ENCODE results near the gene LAMA1. TPM values are rescaled to one million over a fixed set of nuclear protein-coding genes. Genes with fewer than 3 reads are reported as not detected.

LAMA1 gene
- total RNA-seq, 2 experiments from 2014 or later = not detected

GRCh38 chr18:7020995-7021777 lies 96.4 kb downstream of the LAMA1 start:
- ATAC-seq (ENCODE audit: low read depth) (no peak), DNase-seq (no peak)
- Mint-ChIP-seq H3K36me3 (no peaks in the 10 kb centered on the region), H3K27ac (no peak overlapping the region), H3K4me3 (no peak overlapping the region), H3K4me1 (no peaks in the 10 kb centered on the region), H3K9me3 (no peaks in the 10 kb centered on the region), H3K27me3 (no peaks in the 10 kb centered on the region)
- POLR2A ChIA-PET = no interaction called here

- DNase-seq = no peak
- no peak for ATAC-seq (ENCODE audit: low read depth)
- Mint-ChIP-seq H3K4me1 (no peaks in the 10 kb centered on the region), H3K27ac (no peak overlapping the region), H3K36me3 (no peaks in the 10 kb centered on the region), H3K9me3 (no peaks in the 10 kb centered on the region), H3K27me3 (no peaks in the 10 kb centered on the region), H3K4me3 (no peak overlapping the region)
- POLR2A ChIA-PET = no interaction called here
Observed at GRCh38 chr18:7017013-7017412, 100.6 kb downstream of the LAMA1 start.

GRCh38 chr18:7011142-7011541 lies 106.5 kb downstream of the LAMA1 start:
- Mint-ChIP-seq H3K4me3 (no peak overlapping the region), H3K36me3 (no peaks in the 10 kb centered on the region), H3K4me1 (no peaks in the 10 kb centered on the region), H3K27me3 (peaks cover 3% of the 10 kb centered on the region), H3K9me3 (no peaks in the 10 kb centered on the region), H3K27ac (no peak overlapping the region)
- POLR2A ChIA-PET = no interaction called here
- ATAC-seq (ENCODE audit: low read depth) (no peak), DNase-seq (no peak)

GRCh38 chr18:7004009-7004408 lies 113.6 kb downstream of the LAMA1 start:
- ATAC-seq (ENCODE audit: low read depth) = no peak
- H3K27ac Mint-ChIP-seq = no peak overlapping the region
- DNase-seq = no peak
- no peak overlapping the region for H3K4me3 Mint-ChIP-seq
- no peaks in the 10 kb centered on the region for H3K9me3 Mint-ChIP-seq
- POLR2A ChIA-PET = no interaction called here
- no peaks in the 10 kb centered on the region for H3K27me3 Mint-ChIP-seq
- no peaks in the 10 kb centered on the region for H3K4me1 Mint-ChIP-seq
- no peaks in the 10 kb centered on the region for H3K36me3 Mint-ChIP-seq

DNA sequence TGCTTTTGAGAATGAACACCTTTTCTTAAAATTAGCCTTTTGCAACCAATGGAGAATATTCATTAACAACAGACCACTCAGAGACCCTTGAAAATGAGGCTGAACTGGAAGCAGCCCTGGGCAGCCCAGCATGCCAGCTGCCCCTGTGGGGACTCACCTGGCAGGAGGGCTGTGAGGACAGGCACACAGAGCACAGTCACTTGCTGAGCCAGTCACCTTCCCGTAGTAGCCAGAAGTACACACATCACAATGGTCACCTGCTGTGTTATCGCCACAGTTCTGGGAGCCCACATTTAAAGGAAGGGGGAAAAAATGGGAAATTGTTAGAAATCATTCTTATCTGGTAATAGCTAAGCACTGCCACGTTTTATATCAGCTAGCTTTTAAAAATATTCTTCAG lies 115.5 kb downstream of the LAMA1 start:
- Mint-ChIP-seq H3K27ac (no peak overlapping the region), H3K36me3 (no peaks in the 10 kb centered on the region), H3K4me1 (no peaks in the 10 kb centered on the region), H3K27me3 (no peaks in the 10 kb centered on the region), H3K9me3 (no peaks in the 10 kb centered on the region), H3K4me3 (no peak overlapping the region)
- POLR2A ChIA-PET = no interaction called here
- DNase-seq (no peak), ATAC-seq (ENCODE audit: low read depth) (no peak)

DNA sequence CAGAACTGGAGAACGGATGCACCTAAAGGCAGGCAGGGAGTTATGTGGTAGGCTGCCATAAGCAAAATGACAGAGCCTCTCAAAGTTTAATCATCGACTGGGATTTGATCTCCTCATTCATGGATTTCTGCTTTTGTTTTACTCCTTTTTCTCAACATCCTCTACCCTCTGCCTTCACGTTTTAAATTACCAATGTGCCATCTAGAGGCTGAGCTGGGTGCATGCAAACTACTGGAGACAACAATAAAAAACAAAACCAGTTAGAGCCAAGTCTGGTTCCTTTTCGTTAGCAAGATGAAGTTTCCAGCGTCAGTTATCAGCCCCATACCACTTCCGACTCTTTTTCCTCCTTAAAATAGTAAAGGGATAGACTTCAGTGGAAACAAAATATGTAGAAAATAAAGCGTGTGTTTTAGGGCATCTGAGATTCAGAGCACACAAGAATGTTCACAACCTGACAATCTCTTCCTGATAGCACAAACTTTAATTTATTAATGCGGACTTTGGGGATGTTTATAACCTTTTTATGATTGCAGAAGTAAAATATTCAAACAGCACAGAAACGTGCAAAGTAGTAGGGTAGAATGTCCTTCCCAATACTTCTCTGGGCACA lies 117.0 kb downstream of the LAMA1 start:
- no peak overlapping the region for H3K4me3 Mint-ChIP-seq
- ATAC-seq (ENCODE audit: low read depth) (no peak), DNase-seq (no peak)
- H3K27me3 Mint-ChIP-seq = no peaks in the 10 kb centered on the region
- H3K36me3 Mint-ChIP-seq = no peaks in the 10 kb centered on the region
- POLR2A ChIA-PET = no interaction called here
- H3K4me1 Mint-ChIP-seq = no peaks in the 10 kb centered on the region
- no peak overlapping the region for H3K27ac Mint-ChIP-seq
- H3K9me3 Mint-ChIP-seq = no peaks in the 10 kb centered on the region

GRCh38 chr18:6997808-6998207 lies 119.8 kb downstream of the LAMA1 start:
- H3K9me3 Mint-ChIP-seq = no peaks in the 10 kb centered on the region
- no peak overlapping the region for H3K27ac Mint-ChIP-seq
- POLR2A ChIA-PET = no interaction called here
- no peaks in the 10 kb centered on the region for H3K36me3 Mint-ChIP-seq
- no peak for DNase-seq
- H3K27me3 Mint-ChIP-seq = peaks cover 2% of the 10 kb centered on the region
- no peak overlapping the region for H3K4me3 Mint-ChIP-seq
- ATAC-seq (ENCODE audit: low read depth) = no peak
- no peaks in the 10 kb centered on the region for H3K4me1 Mint-ChIP-seq

GRCh38 chr18:6994771-6995430 lies 122.7 kb downstream of the LAMA1 start:
- Mint-ChIP-seq H3K27ac (no peak overlapping the region), H3K36me3 (no peaks in the 10 kb centered on the region), H3K4me3 (no peak overlapping the region), H3K27me3 (peaks cover 2% of the 10 kb centered on the region), H3K9me3 (no peaks in the 10 kb centered on the region), H3K4me1 (no peaks in the 10 kb centered on the region)
- POLR2A ChIA-PET = no interaction called here
- no peak for DNase-seq
- no peak for ATAC-seq (ENCODE audit: low read depth)

DNA sequence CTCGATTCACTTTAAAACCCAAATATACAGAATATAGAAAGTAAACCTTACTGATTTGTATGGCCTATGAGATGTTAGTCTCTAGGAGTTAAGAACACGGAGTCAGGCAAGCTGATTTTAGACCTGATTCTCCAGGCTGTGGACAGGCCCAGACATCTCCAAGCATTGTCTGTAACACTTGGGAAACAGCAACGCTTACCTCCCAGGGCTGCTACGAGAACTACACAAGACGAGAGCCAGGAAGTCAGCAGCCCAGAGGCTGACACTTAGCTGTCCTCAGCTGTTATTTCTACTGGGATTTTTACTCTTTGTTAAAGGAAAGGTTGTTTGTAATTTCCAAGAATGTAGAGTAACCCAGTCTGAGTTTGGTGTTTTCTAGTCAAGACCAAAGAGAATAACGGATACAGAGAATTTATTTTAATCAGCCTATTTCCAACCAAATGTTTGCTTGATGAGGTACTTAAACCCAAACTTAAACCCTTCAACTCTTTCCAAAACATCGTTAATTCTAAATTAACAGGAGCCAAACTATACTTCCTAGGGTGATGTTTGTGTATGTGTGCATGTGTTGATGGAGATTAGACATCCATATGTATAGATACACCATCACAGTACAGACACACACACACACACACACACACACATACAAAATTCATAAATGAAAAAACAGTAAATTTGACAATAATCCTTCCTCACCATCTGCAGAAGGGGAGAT lies 123.4 kb downstream of the LAMA1 start:
- Mint-ChIP-seq H3K4me1 (no peaks in the 10 kb centered on the region), H3K27ac (no peak overlapping the region), H3K9me3 (no peaks in the 10 kb centered on the region), H3K36me3 (no peaks in the 10 kb centered on the region), H3K4me3 (no peak overlapping the region), H3K27me3 (peaks cover 2% of the 10 kb centered on the region)
- no peak for ATAC-seq (ENCODE audit: low read depth)
- POLR2A ChIA-PET = no interaction called here
- DNase-seq = no peak

DNA sequence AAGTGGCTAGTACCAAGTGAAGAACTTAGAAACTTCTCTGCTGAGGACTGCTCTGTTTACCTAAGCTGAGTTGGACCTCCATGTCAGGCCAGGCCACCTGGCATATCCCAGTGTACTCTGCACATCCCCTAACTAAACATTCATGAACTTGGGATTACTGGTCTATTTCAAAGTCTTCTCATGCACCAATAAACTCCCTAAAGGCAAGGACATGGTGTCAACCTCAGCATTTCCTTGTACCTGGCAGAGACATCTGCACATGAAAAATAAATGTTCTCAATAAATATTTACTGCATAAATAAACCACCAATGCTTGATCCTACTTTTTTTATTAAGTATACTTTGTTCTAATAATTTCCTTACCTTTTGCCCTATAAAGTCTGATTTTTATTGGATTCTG lies 124.8 kb downstream of the LAMA1 start:
- Mint-ChIP-seq H3K36me3 (no peaks in the 10 kb centered on the region), H3K9me3 (no peaks in the 10 kb centered on the region), H3K4me1 (no peaks in the 10 kb centered on the region), H3K4me3 (no peak overlapping the region), H3K27me3 (peaks cover 2% of the 10 kb centered on the region), H3K27ac (no peak overlapping the region)
- DNase-seq = no peak
- ATAC-seq (ENCODE audit: low read depth) = no peak
- POLR2A ChIA-PET = no interaction called here

GRCh38 chr18:6983366-6983765 lies 134.2 kb downstream of the LAMA1 start:
- peaks cover 2% of the 10 kb centered on the region for H3K27me3 Mint-ChIP-seq
- no peak overlapping the region for H3K4me3 Mint-ChIP-seq
- no peaks in the 10 kb centered on the region for H3K4me1 Mint-ChIP-seq
- POLR2A ChIA-PET = no interaction called here
- ATAC-seq (ENCODE audit: low read depth) (no peak), DNase-seq (no peak)
- H3K27ac Mint-ChIP-seq = no peak overlapping the region
- no peaks in the 10 kb centered on the region for H3K36me3 Mint-ChIP-seq
- H3K9me3 Mint-ChIP-seq = no peaks in the 10 kb centered on the region

DNA sequence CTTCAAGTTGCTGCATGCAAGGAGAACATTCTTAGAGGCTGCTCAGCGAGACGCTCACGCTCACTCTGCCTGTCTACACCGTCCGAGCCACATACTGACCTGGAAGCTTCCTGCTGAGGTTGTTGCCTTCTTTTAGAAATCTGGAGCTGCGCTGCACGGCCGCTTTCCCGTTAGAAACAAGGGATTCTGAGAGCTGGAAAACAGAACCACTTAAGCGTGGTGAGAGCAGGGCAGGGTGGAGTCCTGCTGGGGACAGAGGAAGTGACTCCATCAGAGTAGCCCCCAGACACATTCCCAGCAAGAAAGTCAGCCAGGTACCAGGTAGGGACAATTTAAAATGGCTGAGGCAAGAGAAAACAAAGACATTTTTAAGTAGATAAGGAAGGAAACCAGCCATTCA lies 135.2 kb downstream of the LAMA1 start:
- Mint-ChIP-seq H3K27ac (no peak overlapping the region), H3K27me3 (peaks cover 2% of the 10 kb centered on the region)
- ATAC-seq (ENCODE audit: low read depth) = no peak

GRCh38 chr18:6980363-6980762 lies 137.2 kb downstream of the LAMA1 start:
- ATAC-seq (ENCODE audit: low read depth) = no peak

More for the DNA sequence above, 135.2 kb downstream of the LAMA1 start:
- Mint-ChIP-seq H3K4me1 (no peaks in the 10 kb centered on the region), H3K4me3 (no peak overlapping the region), H3K9me3 (no peaks in the 10 kb centered on the region), H3K36me3 (no peaks in the 10 kb centered on the region)
- no peak for DNase-seq
- POLR2A ChIA-PET = no interaction called here

More at GRCh38 chr18:6980363-6980762, 137.2 kb downstream of the LAMA1 start:
- Mint-ChIP-seq H3K4me1 (no peaks in the 10 kb centered on the region), H3K27ac (no peak overlapping the region), H3K36me3 (no peaks in the 10 kb centered on the region), H3K9me3 (no peaks in the 10 kb centered on the region), H3K27me3 (peaks cover 2% of the 10 kb centered on the region), H3K4me3 (no peak overlapping the region)
- no peak for DNase-seq
- POLR2A ChIA-PET = no interaction called here
